Osteoblast (primary cell): ENCODE measurements around the gene GREB1. TPM values are rescaled to one million over a fixed set of nuclear protein-coding genes. Genes with fewer than 3 reads are reported as not detected.
A peak's percentile ranks its signal among the peaks of the same experiment; 100 is the strongest.

Experiments
- DNase-seq: peaks from one replicate; pipeline ENCODE4 v3.0.0; 2011; ENCODE audit warnings: low spot score, mixed read lengths; ENCODE audit not compliant: insufficient read length; ENCODE audit errors: missing footprints
- H2AFZ ChIP-seq: 2 replicates; pipeline ENCODE4 v1.6.0; 2011; ENCODE audit warnings: mild to moderate bottlenecking, low read length
- H3K27ac ChIP-seq: 2 replicates; pipeline ENCODE4 v1.5.1; 2011; ENCODE audit warnings: mild to moderate bottlenecking, low read depth, low read length, moderate library complexity
- H3K27me3 ChIP-seq: 2 replicates; pipeline ENCODE4 v1.6.0; 2012; ENCODE audit warnings: mild to moderate bottlenecking, control low read depth, inconsistent platforms, low read length, moderate library complexity; ENCODE audit not compliant: insufficient read depth
- H3K36me3 ChIP-seq: 2 replicates; pipeline ENCODE4 v1.5.1; 2011; ENCODE audit warnings: mild to moderate bottlenecking, low read length, control low read depth, moderate library complexity; ENCODE audit not compliant: insufficient read depth
- H3K4me1 ChIP-seq: 2 replicates; pipeline ENCODE4 v1.5.1; 2011; ENCODE audit warnings: mild to moderate bottlenecking, low read length, control low read depth, moderate library complexity; ENCODE audit not compliant: insufficient read depth
- H3K4me2 ChIP-seq: 2 replicates; pipeline ENCODE4 v1.6.0; 2011; ENCODE audit warnings: mild to moderate bottlenecking, low read length; ENCODE audit not compliant: insufficient read depth
- H3K4me3 ChIP-seq: fragments of 200-600 bp; sonication (generic); 3 replicates; pipeline ENCODE4 v1.5.1; 2012; ENCODE audit warnings: mild to moderate bottlenecking, low read length, inconsistent platforms; ENCODE audit not compliant: insufficient read depth
- H3K79me2 ChIP-seq: 2 replicates; pipeline ENCODE4 v1.6.0; 2012; ENCODE audit warnings: mild to moderate bottlenecking, low read length, control low read depth, inconsistent platforms; ENCODE audit not compliant: insufficient read depth
- H3K9me3 ChIP-seq: 2 replicates; pipeline ENCODE4 v1.5.1; 2011; ENCODE audit warnings: low read depth, low read length, control low read depth
- H4K20me1 ChIP-seq: 2 replicates; pipeline ENCODE4 v1.6.0; 2012; ENCODE audit warnings: mild to moderate bottlenecking, low read length, control low read depth; ENCODE audit not compliant: insufficient read depth
- small RNA-seq: library from RNA; depleted of rRNA; stranded (forward); fragments of <200 nt; gene quantifications from one replicate; pipeline ENCODE3, GENCODE V24; 2012
- total RNA-seq: library from RNA; depleted of rRNA; stranded (reverse); fragments of >200 nt; gene quantifications from 2 replicates; pipeline ENCODE4 v1.2.3, GENCODE V29; 2012
- TF ChIP-seq, protein P1 (sequence below): IDR thresholded peaks from 2 replicates; pipeline ENCODE4 v1.5.1; 2011; ENCODE audit warnings: mild to moderate bottlenecking, low read depth, low read length, moderate library complexity; ENCODE audit errors: extremely low read depth

The GREB1 gene
- total RNA-seq, 1 donor = 1.1 TPM

DNA sequence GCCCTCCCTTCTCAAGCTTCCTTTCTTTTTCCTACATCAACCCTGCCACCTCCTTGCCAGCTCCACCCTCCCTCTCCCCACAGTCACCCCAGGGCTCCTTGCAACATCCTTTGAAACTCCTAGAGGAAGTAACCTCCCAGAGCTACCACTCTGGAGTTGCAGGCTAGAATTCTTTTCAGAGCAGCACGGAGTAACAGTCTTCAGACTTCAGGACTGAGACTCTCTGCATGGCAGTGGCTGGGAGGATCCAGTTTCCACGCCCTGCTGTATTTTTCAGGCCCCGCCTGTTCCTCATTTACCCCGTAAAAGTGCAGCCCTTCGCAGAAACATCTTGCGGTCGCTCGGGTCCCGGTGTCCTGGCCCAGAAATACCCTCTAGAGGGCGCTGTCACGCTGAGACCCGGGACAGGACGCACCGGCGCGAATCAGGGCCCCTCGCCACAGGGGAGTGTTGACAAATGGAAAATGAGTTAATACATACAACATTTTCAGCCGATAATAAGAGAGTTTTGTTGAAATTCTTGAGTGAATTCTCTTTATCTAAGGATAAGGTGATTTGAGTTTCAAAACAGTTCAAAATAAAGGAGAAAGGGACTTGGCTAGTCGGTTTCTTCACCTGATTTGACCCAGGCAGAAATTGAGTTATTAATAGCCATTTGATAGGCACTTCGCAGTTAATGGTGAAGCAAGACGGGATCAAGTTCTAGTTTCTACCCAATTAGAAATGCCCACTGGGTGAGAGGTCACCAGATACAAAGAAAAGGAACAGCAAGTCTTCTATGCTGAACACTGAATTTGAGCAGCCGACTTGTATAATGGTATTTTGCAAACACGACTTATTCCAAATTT, 154.6 kb downstream of the GREB1 start:
- H3K79me2 ChIP-seq = no peaks in the 10 kb centered on the region
- peak; percentile 91 for DNase-seq
- TF ChIP-seq, protein P1, sequence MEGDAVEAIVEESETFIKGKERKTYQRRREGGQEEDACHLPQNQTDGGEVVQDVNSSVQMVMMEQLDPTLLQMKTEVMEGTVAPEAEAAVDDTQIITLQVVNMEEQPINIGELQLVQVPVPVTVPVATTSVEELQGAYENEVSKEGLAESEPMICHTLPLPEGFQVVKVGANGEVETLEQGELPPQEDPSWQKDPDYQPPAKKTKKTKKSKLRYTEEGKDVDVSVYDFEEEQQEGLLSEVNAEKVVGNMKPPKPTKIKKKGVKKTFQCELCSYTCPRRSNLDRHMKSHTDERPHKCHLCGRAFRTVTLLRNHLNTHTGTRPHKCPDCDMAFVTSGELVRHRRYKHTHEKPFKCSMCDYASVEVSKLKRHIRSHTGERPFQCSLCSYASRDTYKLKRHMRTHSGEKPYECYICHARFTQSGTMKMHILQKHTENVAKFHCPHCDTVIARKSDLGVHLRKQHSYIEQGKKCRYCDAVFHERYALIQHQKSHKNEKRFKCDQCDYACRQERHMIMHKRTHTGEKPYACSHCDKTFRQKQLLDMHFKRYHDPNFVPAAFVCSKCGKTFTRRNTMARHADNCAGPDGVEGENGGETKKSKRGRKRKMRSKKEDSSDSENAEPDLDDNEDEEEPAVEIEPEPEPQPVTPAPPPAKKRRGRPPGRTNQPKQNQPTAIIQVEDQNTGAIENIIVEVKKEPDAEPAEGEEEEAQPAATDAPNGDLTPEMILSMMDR = peak; percentile 89

DNA sequence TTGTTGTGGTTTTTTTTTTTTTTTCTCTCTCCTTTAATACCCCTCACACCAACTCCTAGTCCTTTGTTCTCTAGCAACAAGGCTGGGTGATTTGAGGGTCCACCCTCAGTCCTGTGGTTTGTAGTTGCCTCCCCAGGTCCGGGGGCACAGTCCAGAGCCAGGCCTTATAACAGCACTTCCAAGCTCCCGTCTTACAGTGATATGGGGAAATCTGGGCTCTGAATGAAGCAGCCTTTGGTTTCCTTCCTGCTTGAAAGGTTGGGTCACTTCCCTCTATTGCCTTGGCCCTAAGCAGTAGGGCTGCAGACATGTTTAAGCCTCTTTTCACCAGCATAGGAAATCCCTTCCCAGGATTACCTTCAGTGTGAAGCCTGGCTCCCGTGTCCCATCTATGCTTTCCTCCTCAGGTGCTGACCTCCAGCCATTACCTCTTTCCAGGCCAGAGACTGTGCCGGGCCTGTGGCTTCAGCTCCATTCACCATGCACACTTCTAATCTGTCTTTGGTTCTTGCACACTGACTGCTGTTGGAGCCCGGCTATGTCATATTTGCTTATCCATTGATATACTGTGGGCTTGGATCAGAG, 157.3 kb downstream of the GREB1 start:
- no peak overlapping the region for H3K4me3 ChIP-seq
- no peak overlapping the region for H3K4me2 ChIP-seq
- no peaks in the 10 kb centered on the region for H3K36me3 ChIP-seq
- H3K27me3 ChIP-seq = peaks cover 2% of the 10 kb centered on the region
- no peak overlapping the region for H2AFZ ChIP-seq
- H3K4me1 ChIP-seq = peaks cover 9% of the 10 kb centered on the region
- no peaks in the 10 kb centered on the region for H3K79me2 ChIP-seq
- no peak for DNase-seq
- no peaks in the 10 kb centered on the region for H3K9me3 ChIP-seq
- H4K20me1 ChIP-seq = no peaks in the 10 kb centered on the region
- TF ChIP-seq, protein P1 = no peak
- H3K27ac ChIP-seq = no peak overlapping the region

More for the DNA sequence above, 154.6 kb downstream of the GREB1 start:
- Histone ChIP-seq H3K4me2 (peak overlapping the region; percentile 80), H3K36me3 (no peaks in the 10 kb centered on the region), H4K20me1 (no peaks in the 10 kb centered on the region), H2AFZ (peak overlapping the region; percentile 90), H3K27me3 (peaks cover 20% of the 10 kb centered on the region), H3K4me3 (peak overlapping the region; percentile 63), H3K9me3 (no peaks in the 10 kb centered on the region), H3K4me1 (peaks cover 9% of the 10 kb centered on the region), H3K27ac (no peak overlapping the region)

Small RNAs within 50 kb of the gene (small RNA-seq; reads per million reads assigned to genes)
- gene MIR4429 = not detected
- gene RN7SL674P = not detected
- not detected for gene RNA5SP84
- gene RNU2-13P = 9.8 reads per million, percentile 92 among the genes with 10 or more reads in this experiment

Other genes with a start within 250 kb of the GREB1 start
- 55.1 and 59.7 TPM in 2 replicates for gene ROCK2, start 189.4 kb upstream of the GREB1 start, total RNA-seq
- gene E2F6, start 67.9 kb upstream of the GREB1 start, total RNA-seq = 9.0 and 10.6 TPM in 2 replicates
- gene NTSR2, start 136.2 kb downstream of the GREB1 start, total RNA-seq = not detected in 2 replicates
- 111 and 117 TPM in 2 replicates for gene LPIN1, start 212.6 kb downstream of the GREB1 start, total RNA-seq